Testis (tissue), 2 donors: Measurements from ENCODE around the gene HSPA4.

ENCODE experiments used
- POLR2A ChIP-seq: fragments of 450-650 bp; IDR thresholded peaks from one replicate; pipeline ENCODE4 v1.6.1; 2017; ENCODE audit warnings: antibody characterized with exemption, mild to moderate bottlenecking, moderate library complexity
- TF ChIP-seq, protein P1 (sequence below), 3 experiments: fragments of 450-650 bp in 2 of 3; fragments of 200-600 bp in 1 of 3; sonication (generic) in 1 of 3; IDR thresholded peaks; one replicate each; pipeline ENCODE4 v1.5.1; 2016 to 2019; ENCODE audit warnings: antibody characterized with exemption in 3 of 3, mild to moderate bottlenecking in 2 of 3, moderate library complexity in 1 of 3

DNA sequence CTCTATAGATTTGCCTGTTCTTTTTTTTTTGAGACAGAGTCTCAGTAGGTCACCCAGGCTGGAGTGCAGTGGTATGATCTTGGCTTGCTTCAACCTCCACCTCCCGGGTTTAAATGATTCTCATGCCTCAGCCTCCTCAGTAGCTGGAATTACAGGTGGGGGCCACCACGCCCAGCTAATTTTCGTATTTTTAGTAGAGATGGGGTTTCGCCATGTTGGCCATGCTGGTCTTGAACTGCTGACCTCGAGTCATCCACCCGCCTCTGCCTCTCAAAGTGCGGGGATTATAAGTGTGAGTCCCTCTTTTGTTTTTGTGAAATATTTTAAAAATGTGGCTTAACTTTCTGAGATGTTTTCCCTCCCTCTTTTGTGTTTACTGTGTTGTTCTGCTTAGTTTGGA is 29.2 kb downstream of the HSPA4 start:
- TF ChIP-seq POLR2A, result no peak
- TF ChIP-seq, protein P1, sequence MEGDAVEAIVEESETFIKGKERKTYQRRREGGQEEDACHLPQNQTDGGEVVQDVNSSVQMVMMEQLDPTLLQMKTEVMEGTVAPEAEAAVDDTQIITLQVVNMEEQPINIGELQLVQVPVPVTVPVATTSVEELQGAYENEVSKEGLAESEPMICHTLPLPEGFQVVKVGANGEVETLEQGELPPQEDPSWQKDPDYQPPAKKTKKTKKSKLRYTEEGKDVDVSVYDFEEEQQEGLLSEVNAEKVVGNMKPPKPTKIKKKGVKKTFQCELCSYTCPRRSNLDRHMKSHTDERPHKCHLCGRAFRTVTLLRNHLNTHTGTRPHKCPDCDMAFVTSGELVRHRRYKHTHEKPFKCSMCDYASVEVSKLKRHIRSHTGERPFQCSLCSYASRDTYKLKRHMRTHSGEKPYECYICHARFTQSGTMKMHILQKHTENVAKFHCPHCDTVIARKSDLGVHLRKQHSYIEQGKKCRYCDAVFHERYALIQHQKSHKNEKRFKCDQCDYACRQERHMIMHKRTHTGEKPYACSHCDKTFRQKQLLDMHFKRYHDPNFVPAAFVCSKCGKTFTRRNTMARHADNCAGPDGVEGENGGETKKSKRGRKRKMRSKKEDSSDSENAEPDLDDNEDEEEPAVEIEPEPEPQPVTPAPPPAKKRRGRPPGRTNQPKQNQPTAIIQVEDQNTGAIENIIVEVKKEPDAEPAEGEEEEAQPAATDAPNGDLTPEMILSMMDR (IDR thresholded peaks at IDR 0.05), result no peak
